HEK293 (cell line): ENCODE data around the gene EFNA2.

Source experiments
- FEZF1 ChIP-seq: fragments of 450-650 bp; formaldehyde crosslinking; IDR thresholded peaks from 2 replicates; pipeline ENCODE4 v1.5.1; 2016; ENCODE audit warnings: missing biosample characterization, missing genetic modification characterization
- GFI1B ChIP-seq: fragments of 450-650 bp; formaldehyde crosslinking; IDR thresholded peaks from 2 replicates; pipeline ENCODE4 v1.5.1; 2016; ENCODE audit warnings: missing biosample characterization, missing genetic modification characterization
- GLI4 ChIP-seq: fragments of 450-650 bp; formaldehyde crosslinking; IDR thresholded peaks from 2 replicates; pipeline ENCODE4 v1.5.1; 2016; ENCODE audit warnings: missing biosample characterization, missing genetic modification characterization
- GLIS2 ChIP-seq: fragments of 450-650 bp; formaldehyde crosslinking; IDR thresholded peaks from 2 replicates; pipeline ENCODE4 v1.5.1; 2016; ENCODE audit warnings: missing biosample characterization, missing genetic modification characterization
- HOXA7 ChIP-seq: sonication (generic); formaldehyde crosslinking; IDR thresholded peaks from 2 replicates; pipeline ENCODE4 v1.8.1; 2022; ENCODE audit warnings: missing genetic modification reagents, borderline replicate concordance
- HOXD13 ChIP-seq: sonication (generic); formaldehyde crosslinking; IDR thresholded peaks from 2 replicates; pipeline ENCODE4 v1.8.0; 2022; ENCODE audit warnings: missing genetic modification reagents, borderline replicate concordance
- KLF10 ChIP-seq: fragments of 450-650 bp; IDR thresholded peaks from 2 replicates; pipeline ENCODE4 v1.5.1; 2018; ENCODE audit warnings: missing biosample characterization, mild to moderate bottlenecking, missing genetic modification characterization
- KLF16 ChIP-seq: fragments of 450-650 bp; formaldehyde crosslinking; IDR thresholded peaks from 2 replicates; pipeline ENCODE4 v1.5.1; 2017; ENCODE audit warnings: missing biosample characterization, missing genetic modification characterization
- KLF8 ChIP-seq: fragments of 450-650 bp; formaldehyde crosslinking; IDR thresholded peaks from 2 replicates; pipeline ENCODE4 v1.5.1; 2016; ENCODE audit warnings: missing biosample characterization, missing genetic modification characterization
- TRIM28 ChIP-seq: IDR thresholded peaks from 2 replicates; pipeline ENCODE4 v1.6.1; 2011; ENCODE audit warnings: low read length, control low read depth, borderline replicate concordance
- ZBTB17 ChIP-seq: fragments of 450-650 bp; formaldehyde crosslinking; IDR thresholded peaks from 2 replicates; pipeline ENCODE4 v1.5.1; 2016; ENCODE audit warnings: missing biosample characterization, missing genetic modification characterization
- ZBTB20 ChIP-seq: fragments of 450-650 bp; formaldehyde crosslinking; IDR thresholded peaks from 2 replicates; pipeline ENCODE4 v1.5.1; 2016; ENCODE audit warnings: missing biosample characterization, missing genetic modification characterization
- ZBTB49 ChIP-seq: fragments of 450-650 bp; formaldehyde crosslinking; IDR thresholded peaks from 2 replicates; pipeline ENCODE4 v1.5.1; 2016; ENCODE audit warnings: missing biosample characterization, missing genetic modification characterization, low read depth
- ZEB2 ChIP-seq: fragments of 450-650 bp; formaldehyde crosslinking; IDR thresholded peaks from 2 replicates; pipeline ENCODE4 v1.5.1; 2016; ENCODE audit warnings: missing biosample characterization, missing genetic modification characterization
- ZFP69B ChIP-seq: fragments of 450-650 bp; formaldehyde crosslinking; IDR thresholded peaks from 2 replicates; pipeline ENCODE4 v1.5.1; 2016; ENCODE audit warnings: missing biosample characterization, missing genetic modification characterization
- ZIC2 ChIP-seq: fragments of 450-650 bp; formaldehyde crosslinking; IDR thresholded peaks from 2 replicates; pipeline ENCODE4 v1.5.1; 2016; ENCODE audit warnings: missing biosample characterization, missing genetic modification characterization
- ZNF433 ChIP-seq: fragments of 450-650 bp; formaldehyde crosslinking; IDR thresholded peaks from 2 replicates; pipeline ENCODE4 v1.5.1; 2016; ENCODE audit warnings: missing biosample characterization, missing genetic modification characterization, low read depth
- ZNF510 ChIP-seq: fragments of 450-650 bp; formaldehyde crosslinking; IDR thresholded peaks from 2 replicates; pipeline ENCODE4 v1.5.1; 2018; ENCODE audit warnings: mild to moderate bottlenecking, missing genetic modification characterization, missing biosample characterization; ENCODE audit not compliant: insufficient replicate concordance
- ZNF513 ChIP-seq: fragments of 450-650 bp; IDR thresholded peaks from 2 replicates; pipeline ENCODE4 v1.5.1; 2018; ENCODE audit warnings: missing biosample characterization, missing genetic modification characterization
- ZNF555 ChIP-seq: fragments of 450-650 bp; formaldehyde crosslinking; conservative IDR thresholded peaks from 2 replicates; pipeline ENCODE4 v1.5.1; 2017; ENCODE audit warnings: missing biosample characterization, mild to moderate bottlenecking, missing genetic modification characterization, inconsistent platforms
- ZNF560 ChIP-seq: fragments of 450-650 bp; formaldehyde crosslinking; IDR thresholded peaks from 2 replicates; pipeline ENCODE4 v1.5.1; 2017; ENCODE audit warnings: missing biosample characterization, missing genetic modification characterization, borderline replicate concordance
- ZNF629 ChIP-seq: fragments of 450-650 bp; formaldehyde crosslinking; IDR thresholded peaks from 2 replicates; pipeline ENCODE4 v1.5.1; 2017; ENCODE audit warnings: missing biosample characterization, missing genetic modification characterization
- ZNF660 ChIP-seq: fragments of 450-650 bp; IDR thresholded peaks from 2 replicates; pipeline ENCODE4 v1.5.1; 2018; ENCODE audit warnings: missing biosample characterization, mild to moderate bottlenecking, missing genetic modification characterization
- ZNF76 ChIP-seq: fragments of 450-650 bp; formaldehyde crosslinking; IDR thresholded peaks from 2 replicates; pipeline ENCODE4; 2016; ENCODE audit warnings: low read depth, missing biosample characterization, missing genetic modification characterization, borderline replicate concordance
- ZSCAN16 ChIP-seq: fragments of 450-650 bp; formaldehyde crosslinking; IDR thresholded peaks from 2 replicates; pipeline ENCODE4 v1.5.1; 2016; ENCODE audit warnings: missing biosample characterization, missing genetic modification characterization
- TF ChIP-seq, protein P1 (sequence below): fragments of 450-650 bp; IDR thresholded peaks from 2 replicates; pipeline ENCODE4 v1.5.1; 2018; ENCODE audit warnings: missing biosample characterization, mild to moderate bottlenecking, missing genetic modification characterization
- TF ChIP-seq, protein P2 (sequence below): fragments of 450-650 bp; formaldehyde crosslinking; IDR thresholded peaks from 2 replicates; pipeline ENCODE4 v1.5.1; 2016; ENCODE audit warnings: missing biosample characterization, missing genetic modification characterization
- TF ChIP-seq, protein P3 (sequence below): fragments of 450-650 bp; formaldehyde crosslinking; conservative IDR thresholded peaks from 2 replicates; pipeline ENCODE4 v1.5.1; 2016; ENCODE audit warnings: low read depth, missing biosample characterization, missing genetic modification characterization

Gene EFNA2

GRCh38 chr19:1241417-1242095 is 44.1 kb upstream of the EFNA2 start, which contains the start of gene ATP5F1D (continued):
- TF ChIP-seq, protein P1, sequence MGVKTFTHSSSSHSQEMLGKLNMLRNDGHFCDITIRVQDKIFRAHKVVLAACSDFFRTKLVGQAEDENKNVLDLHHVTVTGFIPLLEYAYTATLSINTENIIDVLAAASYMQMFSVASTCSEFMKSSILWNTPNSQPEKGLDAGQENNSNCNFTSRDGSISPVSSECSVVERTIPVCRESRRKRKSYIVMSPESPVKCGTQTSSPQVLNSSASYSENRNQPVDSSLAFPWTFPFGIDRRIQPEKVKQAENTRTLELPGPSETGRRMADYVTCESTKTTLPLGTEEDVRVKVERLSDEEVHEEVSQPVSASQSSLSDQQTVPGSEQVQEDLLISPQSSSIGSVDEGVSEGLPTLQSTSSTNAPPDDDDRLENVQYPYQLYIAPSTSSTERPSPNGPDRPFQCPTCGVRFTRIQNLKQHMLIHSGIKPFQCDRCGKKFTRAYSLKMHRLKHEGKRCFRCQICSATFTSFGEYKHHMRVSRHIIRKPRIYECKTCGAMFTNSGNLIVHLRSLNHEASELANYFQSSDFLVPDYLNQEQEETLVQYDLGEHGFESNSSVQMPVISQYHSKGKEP, result no peak
- TF ChIP-seq ZNF560 (tag by site-specific recombination) (no peak), GLIS2 (peak; percentile 84), ZBTB49 (tag by site-specific recombination) (no peak), GFI1B (no peak), ZFP69B (no peak), ZNF513 (tag by site-specific recombination) (no peak), HOXA7 (CRISPR knock-in tag) (no peak), ZNF433 (no peak), ZNF510 (no peak), ZNF629 (peak; percentile 66; the same call in 1 of the 2 replicates), ZNF660 (tag by site-specific recombination) (no peak), KLF8 (tag by site-specific recombination) (0 out of 2 replicates have a peak, but pooled peaks have one; percentile 31), ZNF555 (tag by site-specific recombination) (no peak), ZEB2 (peak; percentile 73; the same call in 1 of the 2 replicates), GLI4 (tag by site-specific recombination) (no peak), FEZF1 (tag by site-specific recombination) (no peak), HOXD13 (no peak), ZBTB17 (tag by site-specific recombination) (no peak), TRIM28 (no peak), KLF10 (tag by site-specific recombination) (peak; percentile 33; the same call in 1 of the 2 replicates), KLF16 (tag by site-specific recombination) (0 out of 2 replicates have a peak, but pooled peaks have one; percentile 59), ZSCAN16 (tag by site-specific recombination) (no peak), ZBTB20 (tag by site-specific recombination) (peak; percentile 50), ZNF76 (tag by site-specific recombination) (peak; percentile 99), ZIC2 (tag by site-specific recombination) (peak; percentile 84)
- TF ChIP-seq, protein P2, sequence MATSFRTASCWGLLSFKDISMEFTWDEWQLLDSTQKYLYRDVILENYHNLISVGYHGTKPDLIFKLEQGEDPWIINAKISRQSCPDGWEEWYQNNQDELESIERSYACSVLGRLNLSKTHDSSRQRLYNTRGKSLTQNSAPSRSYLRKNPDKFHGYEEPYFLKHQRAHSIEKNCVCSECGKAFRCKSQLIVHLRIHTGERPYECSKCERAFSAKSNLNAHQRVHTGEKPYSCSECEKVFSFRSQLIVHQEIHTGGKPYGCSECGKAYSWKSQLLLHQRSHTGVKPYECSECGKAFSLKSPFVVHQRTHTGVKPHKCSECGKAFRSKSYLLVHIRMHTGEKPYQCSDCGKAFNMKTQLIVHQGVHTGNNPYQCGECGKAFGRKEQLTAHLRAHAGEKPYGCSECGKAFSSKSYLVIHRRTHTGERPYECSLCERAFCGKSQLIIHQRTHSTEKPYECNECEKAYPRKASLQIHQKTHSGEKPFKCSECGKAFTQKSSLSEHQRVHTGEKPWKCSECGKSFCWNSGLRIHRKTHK (tag by site-specific recombination), result no peak
- TF ChIP-seq, protein P3, sequence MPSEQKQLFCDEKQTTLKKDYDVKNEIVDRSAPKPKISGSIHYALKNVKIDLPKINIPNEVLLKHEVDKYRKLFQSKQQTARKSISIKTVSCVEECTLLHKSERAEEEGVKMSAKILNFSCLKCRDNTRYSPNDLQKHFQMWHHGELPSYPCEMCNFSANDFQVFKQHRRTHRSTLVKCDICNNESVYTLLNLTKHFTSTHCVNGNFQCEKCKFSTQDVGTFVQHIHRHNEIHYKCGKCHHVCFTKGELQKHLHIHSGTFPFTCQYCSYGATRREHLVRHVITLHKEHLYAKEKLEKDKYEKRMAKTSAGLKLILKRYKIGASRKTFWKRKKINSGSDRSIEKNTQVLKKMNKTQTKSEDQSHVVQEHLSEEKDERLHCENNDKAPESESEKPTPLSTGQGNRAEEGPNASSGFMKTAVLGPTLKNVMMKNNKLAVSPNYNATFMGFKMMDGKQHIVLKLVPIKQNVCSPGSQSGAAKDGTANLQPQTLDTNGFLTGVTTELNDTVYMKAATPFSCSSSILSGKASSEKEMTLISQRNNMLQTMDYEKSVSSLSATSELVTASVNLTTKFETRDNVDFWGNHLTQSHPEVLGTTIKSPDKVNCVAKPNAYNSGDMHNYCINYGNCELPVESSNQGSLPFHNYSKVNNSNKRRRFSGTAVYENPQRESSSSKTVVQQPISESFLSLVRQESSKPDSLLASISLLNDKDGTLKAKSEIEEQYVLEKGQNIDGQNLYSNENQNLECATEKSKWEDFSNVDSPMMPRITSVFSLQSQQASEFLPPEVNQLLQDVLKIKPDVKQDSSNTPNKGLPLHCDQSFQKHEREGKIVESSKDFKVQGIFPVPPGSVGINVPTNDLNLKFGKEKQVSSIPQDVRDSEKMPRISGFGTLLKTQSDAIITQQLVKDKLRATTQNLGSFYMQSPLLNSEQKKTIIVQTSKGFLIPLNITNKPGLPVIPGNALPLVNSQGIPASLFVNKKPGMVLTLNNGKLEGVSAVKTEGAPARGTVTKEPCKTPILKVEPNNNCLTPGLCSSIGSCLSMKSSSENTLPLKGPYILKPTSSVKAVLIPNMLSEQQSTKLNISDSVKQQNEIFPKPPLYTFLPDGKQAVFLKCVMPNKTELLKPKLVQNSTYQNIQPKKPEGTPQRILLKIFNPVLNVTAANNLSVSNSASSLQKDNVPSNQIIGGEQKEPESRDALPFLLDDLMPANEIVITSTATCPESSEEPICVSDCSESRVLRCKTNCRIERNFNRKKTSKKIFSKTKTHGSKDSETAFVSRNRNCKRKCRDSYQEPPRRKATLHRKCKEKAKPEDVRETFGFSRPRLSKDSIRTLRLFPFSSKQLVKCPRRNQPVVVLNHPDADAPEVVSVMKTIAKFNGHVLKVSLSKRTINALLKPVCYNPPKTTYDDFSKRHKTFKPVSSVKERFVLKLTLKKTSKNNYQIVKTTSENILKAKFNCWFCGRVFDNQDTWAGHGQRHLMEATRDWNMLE (tag by site-specific recombination), result no peak
